NCI-H187 (cell line): ENCODE results near the gene CRABP2.
A peak's percentile ranks its signal among the peaks of the same experiment; 100 is the strongest.

Experiments
- DNase-seq, 2 experiments: peaks; one replicate each; lab custom pipeline; 2025; lab: John Stamatoyannopoulos, UW

The CRABP2 gene

DNA sequence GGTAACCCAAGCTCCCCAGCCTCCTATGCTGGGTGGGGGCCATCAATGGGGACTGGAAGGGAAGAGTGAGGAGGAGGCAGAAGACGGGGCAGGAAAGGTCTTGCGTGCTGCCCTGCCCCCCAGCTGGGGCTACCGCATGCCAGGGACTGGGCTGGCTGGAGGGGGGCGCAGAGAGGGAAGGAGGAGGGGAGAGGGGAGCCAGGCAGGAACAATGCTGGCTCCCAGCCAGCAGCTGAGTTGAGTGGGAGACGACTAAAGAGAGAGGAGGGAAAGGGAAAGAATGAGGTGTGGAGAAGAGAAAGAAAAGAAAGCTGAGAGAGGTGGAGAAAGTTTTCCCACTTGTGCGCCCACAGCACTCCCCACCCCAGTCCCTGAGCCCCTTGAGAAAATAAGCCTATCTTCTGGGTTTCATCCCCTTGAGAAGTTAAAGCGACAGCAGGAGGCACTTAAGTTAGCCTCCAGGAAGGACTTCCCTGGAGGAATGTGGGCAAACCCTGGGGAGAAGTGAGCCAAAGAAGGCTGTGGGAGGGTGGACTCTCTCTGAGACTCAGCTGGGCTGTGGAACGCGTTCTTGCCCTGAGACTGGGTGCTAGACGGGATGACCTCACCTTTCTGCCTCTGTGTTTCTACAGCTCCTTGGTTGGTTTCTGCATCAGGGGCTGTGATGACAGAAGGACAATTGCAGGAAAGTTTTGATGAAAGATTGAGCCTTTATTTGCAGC, 15.3 kb downstream of the CRABP2 start:
- no peak for DNase-seq

DNA sequence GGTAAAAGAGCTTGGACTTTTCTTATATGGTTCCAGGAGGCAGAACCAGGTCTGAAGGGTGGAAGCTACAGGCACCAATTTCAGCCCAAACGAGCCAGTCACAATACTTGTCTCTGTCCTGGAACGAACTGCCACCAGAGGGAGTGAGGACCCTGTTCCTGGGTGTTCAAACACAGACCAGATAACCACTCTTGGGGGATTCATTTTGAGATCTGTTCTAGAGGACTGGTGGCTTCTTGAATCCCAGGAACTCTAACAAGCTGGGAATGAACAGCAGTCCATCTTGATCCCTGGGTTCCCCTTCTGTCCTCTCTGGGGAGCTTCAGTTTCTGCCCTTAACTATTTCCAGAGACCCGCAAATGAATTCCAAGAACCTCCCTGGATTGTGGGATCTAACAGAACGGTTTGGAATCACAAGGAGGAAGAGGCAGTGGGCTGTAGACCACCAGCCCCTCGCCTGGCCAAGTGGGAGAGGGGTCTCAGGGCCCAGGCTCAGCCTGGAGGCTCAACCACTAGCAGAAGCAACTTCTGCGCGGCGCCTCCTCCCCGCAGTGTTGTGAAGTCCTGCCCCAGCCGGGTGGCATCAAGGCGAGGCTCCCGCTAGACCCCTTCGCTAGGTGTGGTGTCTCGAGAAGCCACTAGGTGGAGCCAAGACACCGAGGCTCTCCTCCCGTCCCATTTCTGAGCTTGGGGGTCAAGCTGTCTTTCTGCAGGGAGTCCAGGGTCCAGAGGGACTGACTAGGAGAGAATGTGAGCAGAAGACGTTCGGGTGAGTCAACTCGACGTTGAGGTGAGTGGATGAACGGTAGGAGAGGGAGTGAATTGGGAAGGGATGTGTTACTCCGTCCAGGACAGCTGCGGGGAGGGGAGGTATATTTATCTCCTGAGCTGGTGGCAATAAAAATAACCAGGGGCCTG, 16.1 kb downstream of the CRABP2 start:
- peak; percentile 76 to 91 for DNase-seq

DNA sequence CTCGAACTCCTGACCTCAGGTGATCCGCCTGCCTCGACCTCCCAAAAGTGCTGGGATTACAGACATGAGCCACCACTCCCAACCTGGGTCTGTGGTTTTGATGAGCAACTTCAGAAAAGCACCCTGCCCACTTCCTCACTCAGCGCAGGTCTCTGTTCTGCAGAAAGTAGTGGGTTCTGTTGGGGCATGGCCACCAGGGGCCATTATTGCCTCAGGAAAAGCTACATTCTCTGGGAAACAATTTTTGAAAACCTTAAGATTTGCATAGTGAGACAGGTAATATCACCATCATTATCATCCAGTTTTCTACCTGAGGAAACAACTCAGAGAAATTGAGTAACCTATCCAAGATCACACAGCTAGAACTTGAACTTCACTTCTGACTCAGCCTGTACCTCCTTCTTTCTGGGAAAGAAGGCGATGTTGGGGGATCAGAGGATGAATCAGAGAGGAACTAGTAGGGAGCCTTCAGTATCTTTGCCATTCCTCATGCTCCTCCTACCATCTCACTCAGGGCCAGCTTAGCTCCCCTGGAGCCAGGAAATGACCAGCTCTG, 21.1 kb downstream of the CRABP2 start:
- no peak for DNase-seq

DNA sequence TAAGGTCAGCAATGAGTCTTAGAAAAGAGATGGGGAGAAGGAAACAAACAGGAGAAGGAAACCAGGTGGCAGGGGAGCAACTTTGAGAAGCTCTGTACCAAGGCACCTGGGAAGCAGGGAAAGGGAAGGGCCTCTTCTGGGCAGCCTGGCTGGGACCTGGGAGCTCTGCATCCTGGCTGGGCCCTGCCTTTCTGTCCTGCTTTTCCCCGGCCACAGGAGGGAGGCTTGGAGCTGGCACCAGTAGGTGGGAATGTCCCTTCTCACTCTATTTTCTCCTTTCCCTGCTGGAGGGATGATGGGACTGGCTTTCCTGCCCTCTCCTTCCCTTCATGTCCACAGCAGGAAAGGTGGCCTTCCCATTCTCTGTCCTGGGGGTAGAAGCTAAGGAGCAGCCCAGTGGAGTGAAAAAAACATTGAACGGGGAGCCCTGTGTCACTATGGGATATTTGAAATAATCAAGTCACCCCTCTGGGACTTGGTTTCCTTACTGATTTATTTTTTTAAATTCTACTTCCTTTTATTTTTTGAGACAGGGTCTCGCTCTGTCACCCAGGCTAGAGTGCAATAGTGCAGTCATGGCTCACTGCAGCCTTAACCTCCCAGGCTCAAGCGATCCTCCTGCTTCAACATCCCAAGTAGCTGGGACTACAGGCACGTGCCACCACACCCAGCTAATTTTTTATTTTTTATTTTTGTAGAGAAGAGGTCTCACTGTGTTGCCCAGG, 23.1 kb downstream of the CRABP2 start:
- DNase-seq = no peak

DNA sequence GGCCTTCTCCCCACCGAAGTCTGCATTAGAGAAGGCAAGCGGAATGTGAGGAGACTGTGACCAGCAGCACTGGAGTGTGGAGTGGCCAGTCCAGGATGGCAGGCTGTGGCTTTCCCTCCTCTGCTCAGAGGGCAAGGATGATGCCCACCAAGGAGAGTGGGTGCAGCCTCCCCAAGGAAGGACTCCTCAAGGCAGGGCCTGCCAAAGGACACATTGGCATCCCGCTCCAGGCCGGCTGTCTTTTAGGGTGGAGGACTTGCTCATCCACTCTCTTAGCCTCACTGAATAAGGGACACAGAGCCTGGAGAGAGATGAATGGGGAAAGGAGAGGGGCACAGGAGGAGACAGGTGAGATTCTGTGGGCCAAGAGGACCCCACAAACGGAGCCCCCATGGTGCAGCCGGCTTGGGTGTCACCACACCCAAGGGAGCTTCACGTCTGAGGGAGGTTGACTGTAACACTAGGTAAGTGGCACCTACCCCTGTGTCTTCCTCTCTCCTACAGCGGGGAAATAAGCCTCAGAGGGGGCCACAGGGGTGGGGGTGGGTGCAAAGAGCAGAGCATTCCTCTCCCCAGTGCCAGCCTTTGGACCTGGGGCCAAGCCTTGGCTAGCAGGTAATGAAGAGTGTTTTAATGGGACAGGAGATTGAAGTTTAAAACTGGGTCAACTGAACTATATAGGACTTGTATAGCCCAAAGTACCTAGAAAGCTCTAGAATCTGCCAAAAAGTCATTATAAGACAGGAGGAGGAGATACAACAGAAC, 24.0 kb downstream of the CRABP2 start:
- DNase-seq = no peak

DNA sequence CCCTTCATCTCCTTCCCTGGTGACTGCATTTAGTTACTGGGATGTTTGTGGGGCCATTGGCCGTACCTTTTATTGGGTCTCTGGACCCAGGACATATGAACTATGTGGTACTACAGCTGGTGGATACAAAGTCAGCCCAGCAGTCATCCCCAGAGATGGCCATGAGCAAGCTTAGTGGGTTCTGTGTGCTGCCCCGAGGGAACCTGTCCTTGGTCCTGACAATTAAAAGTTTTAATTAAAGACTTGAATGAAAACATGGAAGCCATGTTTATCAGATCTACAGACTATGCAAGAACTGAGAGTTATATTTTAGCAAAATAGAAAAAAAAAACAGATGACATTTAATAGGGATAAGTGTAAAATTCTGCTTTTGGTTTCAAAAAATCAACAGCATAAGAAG, 25.3 kb downstream of the CRABP2 start:
- no peak for DNase-seq

DNA sequence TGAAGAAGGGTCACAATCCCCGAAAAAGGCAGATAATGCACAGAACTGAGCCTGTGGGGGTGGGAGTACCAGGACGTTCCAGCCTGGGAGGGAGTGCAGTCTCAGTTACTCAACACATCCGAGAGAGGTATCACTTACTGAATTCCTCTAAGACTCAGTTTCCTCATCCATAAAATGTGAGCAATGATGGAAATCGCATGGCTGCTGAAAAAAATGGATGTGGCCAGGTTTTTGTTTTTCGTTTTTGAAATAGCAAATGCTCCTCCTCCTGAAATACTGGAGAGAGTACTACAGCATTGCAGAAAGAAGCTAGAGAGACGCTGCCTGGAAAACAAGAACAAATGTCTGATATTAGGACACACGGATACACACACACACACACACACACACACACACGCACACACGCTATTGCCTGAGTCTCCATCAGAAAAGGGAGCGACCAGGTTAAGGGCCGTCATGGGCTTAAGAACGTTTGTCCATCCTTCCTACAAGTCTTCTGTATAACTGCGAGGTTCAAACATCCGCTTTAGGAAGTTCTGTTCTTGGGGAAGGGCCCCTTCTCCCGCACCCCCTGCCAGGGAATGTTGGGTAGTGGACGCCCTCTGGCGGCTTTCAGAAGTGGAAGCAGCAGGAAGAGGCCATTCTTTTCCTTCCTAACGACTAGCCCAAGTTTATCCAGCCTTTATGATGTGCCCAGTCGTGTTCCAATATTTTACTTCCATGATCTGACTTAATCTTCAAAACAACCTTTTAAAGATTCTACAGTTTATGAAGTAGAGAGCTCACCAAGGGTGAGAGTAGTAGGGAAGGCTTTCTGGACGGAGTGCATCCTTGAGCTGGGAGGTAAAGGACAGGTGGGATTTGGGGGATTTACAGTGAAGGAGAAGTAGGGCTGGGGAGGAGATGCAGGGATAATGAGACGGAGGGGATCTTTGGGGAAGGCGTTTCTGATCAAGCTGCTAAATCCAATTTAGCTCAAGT, 27.5 kb downstream of the CRABP2 start:
- peak; percentile 60 to 74 for DNase-seq

DNA sequence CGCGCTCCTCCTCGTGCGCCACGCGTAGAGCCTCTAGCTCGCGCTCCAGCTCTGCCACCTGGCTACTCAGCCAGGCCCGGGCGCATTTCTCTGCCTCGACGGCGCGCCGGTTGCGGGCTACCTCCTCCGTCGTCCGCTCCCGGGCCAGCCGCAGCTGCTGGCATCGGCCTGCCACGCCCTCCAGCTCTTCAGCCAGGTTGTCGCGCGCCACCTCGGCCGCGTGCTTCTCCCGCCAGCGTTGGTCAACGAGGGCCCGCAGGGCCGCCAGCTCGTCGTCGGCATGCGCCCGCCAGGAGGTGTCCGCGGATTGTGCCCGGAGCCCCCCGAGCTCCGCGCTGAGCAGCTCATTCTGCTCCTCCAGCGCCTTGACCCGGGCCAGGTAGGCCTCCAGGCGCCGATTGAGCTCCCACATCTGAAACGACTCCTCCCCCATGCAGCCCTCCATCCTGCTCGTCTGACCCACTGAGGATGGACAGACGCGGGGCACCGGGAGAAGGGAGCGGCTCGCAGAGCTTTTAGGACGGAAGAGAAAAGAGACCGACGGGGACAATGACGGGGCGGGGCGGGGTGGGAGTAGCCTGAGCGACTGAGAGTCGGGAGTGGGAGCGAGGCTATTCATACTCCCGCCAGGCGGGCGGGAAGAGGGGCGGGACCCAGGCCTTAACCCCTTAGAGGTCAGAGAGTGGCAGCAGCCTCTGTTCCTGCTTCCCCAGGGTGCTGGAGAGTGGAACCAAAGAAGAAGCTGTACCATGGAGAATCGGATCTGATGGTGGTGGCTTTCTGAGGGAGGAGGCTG, 28.4 kb downstream of the CRABP2 start, which contains the start of gene NES:
NES (minus strand) TSS at position 588 of the 796 bp plus-strand sequence; CDS start at position 445, 143 bp downstream.
- peak; percentile 53 to 54 for DNase-seq

DNA sequence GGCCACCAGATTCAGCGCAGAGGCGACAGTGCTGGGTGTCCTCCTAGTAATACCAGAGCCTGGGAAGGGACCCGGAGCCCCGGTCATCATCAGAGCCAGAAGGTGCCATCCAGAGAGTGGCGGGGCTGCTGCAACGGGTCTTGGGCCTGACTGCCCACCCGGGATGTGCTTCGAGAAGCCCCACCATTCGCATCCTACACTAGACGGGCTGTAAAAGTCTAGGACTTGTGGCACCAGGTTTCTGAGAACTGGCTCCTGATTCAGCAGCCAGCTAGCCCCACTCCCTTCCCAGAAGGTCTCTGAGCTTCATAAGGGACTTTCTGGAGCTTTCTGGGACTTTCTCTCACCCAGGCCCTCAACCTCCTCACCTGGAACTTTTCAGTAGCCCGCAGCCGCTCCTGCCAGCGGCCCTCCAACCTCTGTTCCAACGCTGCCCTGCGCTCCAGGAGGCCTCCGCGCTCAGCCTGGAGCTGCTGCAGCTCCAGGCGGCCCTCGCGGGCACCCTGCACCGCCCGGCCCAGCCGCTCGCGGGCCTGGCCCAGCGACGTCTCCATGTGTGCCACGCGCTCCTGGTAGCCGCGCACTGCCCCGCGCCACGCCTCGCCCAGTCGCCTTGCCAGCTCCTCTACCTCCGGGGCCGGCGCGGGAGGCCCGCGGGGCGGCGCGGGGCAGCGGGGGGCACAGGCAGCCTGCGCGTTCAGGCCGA, 29.1 kb downstream of the CRABP2 start:
- DNase-seq = no peak

DNA sequence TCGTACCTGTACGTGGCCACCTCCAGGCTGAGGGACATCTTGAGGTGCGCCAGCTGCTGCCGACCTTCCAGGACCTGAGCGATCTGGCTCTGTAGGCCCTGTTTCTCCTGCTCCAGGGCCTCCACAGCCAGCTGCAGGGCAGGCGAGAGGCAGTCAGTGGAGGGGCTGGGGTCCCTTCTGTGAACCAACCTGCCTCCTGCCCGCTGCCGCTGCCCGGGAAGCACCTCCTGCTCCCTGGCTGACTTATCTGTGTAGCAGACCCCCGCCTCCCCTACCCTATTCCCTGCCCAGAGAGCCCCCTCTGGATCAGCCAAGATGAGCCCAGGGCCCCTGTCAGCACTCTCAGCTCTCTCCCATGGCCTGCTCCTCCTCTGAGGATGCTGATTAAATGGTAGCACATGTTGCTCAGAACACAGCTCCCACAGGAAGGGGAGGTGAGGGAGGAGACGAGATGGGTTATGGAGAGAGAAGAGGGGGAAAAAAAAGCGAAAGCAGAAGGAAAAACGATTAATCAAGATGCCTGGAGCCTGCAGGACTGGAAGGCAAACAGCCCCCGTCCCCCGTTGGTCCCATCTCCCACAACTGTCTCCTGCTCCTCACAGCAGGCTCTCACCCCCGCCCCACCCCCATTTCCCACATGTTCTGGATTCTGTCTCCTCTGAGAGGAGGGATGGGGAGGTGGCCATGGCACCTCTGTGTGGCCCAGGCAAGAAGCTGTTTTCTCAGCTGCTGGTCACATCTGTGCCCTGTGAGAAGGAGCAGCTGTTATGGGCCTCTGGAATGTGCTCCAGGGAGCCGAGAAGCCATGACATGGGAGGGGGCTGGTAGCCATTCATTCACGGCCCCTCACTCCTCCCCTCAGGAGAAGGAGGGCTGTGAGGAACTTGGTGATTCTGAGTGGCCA, 29.9 kb downstream of the CRABP2 start:
- DNase-seq = no peak

DNA sequence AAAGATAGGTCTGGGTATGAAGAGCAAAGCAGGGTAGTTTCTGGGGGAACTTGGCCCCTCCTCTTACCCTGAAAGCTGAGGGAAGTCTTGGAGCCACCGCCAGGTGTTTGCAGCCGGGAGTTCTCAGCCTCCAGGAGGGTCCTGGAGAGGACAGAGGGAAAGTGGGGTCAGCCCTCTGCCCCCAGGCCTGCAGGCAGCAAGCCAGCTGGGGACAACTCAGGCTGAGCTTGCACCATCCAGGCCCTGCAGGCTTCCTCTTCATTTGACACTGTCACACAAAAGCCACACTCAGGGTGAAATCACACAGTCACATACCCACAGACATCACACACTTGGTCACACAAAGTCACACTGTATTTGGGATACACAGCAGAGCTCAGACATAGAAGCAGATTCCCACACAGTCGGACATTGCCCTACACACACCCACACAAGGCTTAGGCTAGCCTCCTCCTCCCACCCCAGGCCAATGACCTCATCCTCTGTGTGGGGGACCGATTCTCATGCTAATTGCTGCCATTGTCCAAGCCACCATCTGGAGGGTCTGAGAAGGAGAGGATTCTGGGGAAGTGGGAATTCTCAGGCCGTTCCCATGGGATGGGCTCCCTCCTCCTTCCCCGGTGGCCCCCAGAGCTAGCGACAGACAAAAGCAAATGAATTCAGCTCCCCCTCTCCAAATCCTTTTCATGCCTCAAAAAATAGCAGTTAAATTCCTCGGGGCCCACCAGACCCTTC, 31.8 kb downstream of the CRABP2 start:
- DNase-seq = no peak

DNA sequence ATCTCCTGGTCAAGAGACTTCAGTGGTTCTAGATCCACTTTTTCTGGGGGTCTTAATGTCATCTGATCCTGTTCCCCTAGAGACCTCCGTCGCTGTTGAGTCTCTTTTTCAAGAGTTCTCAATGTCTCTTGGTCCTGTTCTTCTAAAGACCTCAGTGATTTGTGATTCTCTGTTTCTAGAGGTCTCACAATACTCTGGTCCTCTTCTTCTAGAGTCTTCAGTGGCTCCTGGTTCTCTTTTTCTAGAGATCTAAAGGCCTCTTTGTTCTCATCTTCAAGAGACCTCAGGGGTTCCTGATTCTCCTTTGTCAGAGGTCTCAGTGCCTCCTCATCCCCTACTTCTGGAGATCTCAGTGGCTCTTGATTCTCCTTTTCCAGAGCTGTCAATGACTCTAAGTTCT, 33.6 kb downstream of the CRABP2 start:
- no peak for DNase-seq

DNA sequence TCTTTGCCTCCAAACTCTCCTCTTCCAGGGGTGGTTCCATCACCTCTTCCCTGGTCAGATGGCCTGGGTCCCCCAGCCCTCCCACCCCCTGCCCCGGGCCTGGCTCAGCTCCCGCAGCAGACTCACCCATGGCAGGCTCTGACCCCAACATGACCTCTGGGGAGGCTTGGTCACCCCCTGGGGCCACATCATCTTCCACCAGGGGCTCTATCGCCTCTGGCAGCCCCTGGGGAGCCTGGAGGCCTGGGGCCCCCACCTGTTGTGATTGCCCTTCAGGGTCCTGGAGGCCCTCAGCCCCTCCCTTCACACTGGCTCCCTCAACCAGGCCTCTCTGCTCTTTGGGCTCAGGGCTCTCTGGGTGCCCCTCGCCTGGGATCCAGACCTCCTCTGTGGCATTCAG, 34.6 kb downstream of the CRABP2 start:
- DNase-seq = no peak

DNA sequence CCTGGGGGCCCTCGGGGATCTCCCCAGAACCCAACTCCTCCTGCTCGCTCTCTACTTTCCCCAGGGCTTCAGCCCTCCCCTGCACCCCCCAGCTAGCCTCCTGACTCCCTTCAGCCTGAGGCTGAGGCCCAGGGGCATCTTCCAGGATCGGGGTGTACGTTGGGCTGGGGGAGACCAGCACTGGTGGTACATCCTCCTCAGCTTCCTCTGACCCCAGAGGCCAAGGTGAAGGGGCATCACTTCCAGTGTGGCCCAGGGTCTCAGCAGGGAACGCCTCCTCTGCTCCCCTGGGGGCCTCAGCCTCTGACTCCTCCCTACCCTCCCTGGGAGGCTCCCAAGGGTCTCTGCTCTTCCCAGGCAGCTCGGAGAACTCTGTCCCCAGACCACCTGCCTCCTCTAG, 35.0 kb downstream of the CRABP2 start:
- DNase-seq = no peak

DNA sequence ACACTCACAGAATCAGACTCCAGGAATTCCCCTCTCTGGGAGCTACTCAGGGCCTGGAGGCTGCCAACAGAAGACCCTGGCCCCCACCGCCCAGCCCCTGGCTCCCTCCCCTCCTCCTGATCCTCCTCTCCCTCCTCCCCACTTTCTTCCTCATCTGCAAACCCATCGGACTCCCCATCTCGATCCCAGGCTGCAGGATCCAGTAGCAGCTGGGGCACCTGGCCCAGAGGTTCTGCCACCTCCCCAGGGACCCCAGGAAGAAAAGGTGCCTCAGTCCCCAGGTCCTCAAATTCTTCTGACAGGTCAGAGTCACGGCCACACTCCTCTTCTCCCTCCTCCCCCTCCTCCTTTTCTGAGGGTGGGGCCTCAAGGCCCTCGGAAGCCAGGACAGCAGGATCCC, 35.6 kb downstream of the CRABP2 start:
- DNase-seq = no peak

DNA sequence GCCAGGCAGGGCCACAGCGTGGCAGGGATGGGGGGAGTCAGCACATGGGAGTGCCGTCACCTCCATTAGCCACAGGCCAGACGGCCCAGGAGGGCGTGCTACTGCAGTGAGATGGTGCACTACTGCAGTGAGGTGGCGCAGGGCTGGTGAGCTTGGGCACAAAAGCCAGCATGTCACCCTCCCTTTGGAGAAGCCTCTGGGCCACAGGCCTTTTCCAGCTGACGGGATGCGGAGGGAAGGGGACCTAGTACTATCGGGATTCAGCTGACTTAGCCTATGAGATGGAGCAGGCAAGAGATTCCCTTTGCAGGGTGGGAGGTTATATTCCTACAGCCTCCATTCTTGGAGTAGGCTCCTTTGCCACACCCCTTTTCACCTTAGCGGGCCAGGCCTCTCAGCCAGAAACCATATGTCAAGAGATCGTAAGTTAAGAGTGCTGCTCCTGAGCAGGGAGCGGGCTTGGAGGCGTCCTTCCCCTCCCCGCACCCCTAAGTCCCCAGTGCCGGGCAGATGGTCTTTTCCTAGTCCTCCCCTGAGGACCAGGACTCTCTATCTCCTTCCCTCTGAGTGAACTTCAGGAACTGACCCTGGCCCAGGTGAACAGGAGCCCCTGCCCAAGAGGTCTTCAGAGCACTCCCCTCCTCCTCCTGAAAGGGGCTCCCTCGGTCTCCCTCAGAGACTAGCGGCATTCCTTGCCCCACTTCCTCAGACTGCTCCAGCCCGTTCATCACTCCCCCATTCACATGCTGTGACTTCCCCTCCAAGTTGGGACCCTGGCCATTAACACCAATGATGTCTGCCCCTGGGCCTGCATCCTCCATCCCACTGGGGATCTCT, 36.4 kb downstream of the CRABP2 start:
- DNase-seq = no peak
